GM11168 (cell line): ENCODE data around the gene PRDX3.

ENCODE experiments used
- in situ Hi-C: fragments of 300-500 bp; cut with MboI; formaldehyde crosslinking; loops from one replicate; pipeline ENCODE4 v1.12.0; 2022; ENCODE audit warnings: low sequenced_read_pairs; ENCODE audit not compliant: unreplicated experiment

The PRDX3 gene

DNA sequence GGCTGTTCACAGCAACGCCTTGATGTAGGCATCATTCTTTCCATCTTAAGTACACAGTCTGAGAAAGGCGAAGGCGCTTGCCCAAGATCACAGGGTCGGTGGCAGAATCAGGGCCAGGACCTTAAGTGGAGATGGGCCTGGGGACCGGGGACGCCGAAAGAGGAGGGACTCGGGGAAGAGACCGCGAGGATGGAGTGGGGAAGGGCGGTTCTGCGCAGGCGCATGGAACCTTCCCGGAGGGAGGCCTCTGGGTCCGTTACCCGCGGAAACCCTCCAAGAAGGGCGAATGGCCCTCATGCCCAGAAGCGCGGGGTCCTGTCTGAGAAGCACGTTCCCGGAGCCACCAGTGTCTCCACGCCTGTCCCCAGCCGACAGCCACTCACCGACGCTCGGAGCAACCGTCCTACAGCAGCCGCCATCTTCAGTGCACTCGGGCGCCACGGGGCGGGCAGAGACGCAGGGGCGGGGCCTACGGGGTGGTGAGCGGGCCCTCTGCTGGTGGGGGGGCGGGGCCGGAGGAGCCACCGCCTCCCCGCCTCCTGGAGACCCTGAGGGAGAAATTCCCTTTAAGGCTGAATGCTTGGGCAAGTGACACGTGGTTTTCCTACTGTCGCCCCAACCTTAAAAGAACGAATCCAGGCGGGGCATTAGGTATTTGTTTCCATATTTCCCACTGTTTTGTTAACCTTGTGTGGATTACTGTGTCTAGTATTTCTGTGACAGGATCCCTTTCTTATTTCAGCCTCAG, at the start of gene PRDX3:
Gene PRDX3, minus strand, starts transcription at position 441 of the 748 bp plus-strand sequence. Its CDS starts 22 bp downstream, at position 419.
- in situ Hi-C loops, result no loop called here

- in situ Hi-C loops, result no loop called here
These were observed 49.2 kb upstream of the PRDX3 start for GRCh38 chr10:119227825-119228224.

DNA sequence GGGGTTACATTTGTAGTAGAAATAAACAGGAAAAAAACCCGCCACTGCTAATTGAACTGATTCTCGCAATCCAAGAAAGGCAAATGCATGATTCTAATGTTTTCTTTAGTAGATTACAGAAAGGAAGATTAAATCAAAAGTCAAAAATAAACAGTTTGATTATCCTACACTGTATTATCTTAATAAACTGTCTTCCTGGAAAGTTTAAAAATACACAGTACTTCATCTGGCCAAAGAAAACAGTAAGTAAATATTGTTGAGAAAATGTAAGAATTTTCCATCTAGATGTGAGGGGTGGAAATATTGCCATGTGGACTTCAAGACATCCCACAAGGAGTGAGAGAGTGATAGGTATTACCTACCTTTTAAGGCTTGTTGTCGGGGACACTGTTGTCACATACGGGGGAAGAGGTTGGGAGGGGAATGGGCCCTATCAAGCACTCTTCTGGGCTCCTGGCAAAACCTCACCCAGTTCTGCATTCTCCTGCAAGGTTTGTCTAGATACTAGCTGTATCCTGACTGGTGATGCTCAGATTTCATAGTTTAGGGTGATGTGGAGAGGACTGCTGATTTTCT, 46.6 kb upstream of the PRDX3 start:
- in situ Hi-C loops, result no loop called here

- in situ Hi-C loops, result no loop called here
These were observed 44.4 kb upstream of the PRDX3 start for GRCh38 chr10:119222966-119223386.

DNA sequence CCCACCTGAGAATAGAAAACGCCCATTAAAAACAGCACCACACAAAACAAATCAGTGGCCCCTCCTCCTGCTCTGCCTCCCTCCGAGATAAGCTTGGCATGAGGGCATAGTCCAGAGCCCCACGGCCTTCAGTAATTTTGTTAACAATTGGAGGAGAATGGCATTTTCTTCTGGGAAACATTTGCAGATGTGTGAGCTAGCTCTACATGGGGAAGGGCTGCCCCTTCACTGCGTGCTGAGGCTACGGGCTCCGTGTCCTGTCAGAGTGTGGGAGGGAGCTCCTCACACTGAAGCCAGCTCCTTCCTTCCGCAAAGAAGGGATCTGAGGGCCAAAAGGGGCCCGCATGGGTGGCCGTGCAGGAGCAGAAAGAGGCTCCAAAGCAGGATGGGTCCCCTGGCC, 43.9 kb upstream of the PRDX3 start:
- in situ Hi-C loops, result no loop called here

DNA sequence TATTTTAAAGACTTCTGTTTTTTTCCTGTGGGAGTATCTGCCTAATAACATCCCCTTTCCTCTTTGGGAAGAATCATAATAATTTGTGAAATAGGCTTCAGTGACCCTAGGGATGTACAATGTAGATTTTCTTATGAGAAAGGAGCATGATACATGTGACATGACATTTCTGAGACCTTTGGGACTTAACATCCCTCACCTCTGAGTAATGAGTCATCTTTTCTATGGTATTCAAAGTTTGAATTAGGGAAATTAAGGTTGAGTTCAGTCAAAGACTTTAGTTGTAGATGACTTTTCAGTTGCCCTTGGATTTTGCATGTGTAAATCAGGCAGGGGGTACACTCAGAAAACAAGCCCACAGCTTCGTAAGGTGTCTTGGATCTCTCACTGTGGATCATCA, 43.1 kb upstream of the PRDX3 start:
- in situ Hi-C loops, result no loop called here

GRCh38 chr10:119221201-119221600, 42.6 kb upstream of the PRDX3 start:
- in situ Hi-C loops, result no loop called here

DNA sequence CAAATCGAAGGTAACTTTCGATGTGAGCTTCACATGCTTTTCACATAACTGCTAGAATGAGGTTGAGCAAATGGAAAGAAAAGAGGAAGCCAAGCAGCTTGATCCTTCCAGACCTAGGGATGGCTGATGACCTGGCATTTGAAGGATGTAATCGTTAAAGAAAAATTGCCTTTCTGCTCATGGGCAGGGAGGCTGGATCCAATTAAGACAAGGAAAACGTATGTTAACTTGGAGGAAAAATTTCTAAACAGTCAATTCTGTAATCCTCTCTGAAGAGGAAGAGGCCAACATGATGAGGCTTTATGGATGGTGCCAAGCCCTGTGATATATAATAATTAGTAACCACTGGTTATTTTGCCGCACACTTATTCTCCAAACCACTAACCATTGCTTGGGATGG, 41.3 kb upstream of the PRDX3 start:
- in situ Hi-C loops, result no loop called here

DNA sequence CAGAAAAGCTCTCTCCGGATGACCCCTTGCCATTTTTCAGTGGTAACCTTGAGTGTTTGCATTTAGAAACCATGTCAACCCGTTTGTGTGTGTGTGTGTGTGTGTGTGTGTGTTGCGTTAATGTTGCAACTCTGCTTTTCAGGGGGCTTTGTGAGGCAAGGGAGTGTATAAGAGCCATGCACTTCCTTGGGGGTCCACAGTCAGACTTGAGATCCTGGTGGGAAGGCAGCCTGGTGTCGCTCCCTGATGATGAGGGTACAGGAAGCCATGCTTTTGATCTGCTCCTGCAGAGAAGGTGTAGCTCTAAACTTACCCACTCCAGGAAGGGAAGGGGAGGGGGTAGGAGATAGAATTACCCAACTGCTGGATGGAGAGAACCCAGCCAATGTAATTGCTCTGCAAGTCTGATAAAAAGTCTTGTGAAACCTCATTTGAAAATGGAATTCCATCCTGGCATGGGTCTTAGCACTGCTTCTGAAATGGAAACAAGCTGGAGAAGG, 39.4 kb upstream of the PRDX3 start:
- in situ Hi-C loops, result no loop called here

GRCh38 chr10:119217401-119217800, 38.8 kb upstream of the PRDX3 start:
- in situ Hi-C loops, result no loop called here

GRCh38 chr10:119216127-119216526, 37.5 kb upstream of the PRDX3 start:
- in situ Hi-C loops, result no loop called here

GRCh38 chr10:119215371-119215770, 36.8 kb upstream of the PRDX3 start:
- in situ Hi-C loops, result no loop called here

- in situ Hi-C loops, result no loop called here
These were observed 33.2 kb upstream of the PRDX3 start for GRCh38 chr10:119211625-119212441.

DNA sequence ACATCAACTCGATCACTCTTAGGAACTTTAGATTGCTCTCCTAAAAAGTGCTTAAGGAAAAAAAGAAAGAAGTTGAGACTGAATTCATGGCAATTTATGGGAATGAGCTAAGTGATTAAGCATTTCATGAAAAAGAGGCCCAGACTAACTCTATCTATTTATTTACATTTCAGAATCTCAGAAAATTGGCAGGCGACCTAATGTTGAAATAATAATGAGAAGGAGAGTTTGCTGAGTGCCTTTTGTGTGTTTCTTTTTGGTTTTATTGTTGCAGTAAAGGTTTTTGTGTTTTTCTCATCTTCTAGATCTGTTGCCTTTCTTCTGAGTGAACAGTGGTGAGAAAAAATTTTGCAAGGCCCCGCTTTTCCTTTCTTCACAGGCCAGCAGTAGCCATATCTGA, 32.6 kb upstream of the PRDX3 start:
- in situ Hi-C loops, result no loop called here

DNA sequence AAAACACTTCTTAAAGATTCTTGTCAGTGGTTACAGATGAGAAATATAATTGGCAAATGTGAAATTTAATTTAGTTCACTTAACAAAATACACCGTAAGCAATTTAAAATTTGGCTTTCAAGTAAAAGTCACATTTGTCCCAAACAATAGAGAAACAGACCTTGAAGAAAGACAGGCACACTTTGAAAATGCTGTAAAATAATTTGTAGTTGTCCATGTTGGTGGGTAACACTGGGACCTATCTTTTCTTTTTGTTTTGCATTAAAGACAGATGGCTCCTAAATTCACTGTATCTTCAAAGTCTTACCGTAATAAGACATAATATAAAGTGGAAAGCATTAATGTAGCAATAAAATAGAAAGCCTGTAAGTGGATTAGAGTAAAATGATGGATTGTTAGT, 32.0 kb upstream of the PRDX3 start:
- in situ Hi-C loops, result no loop called here

DNA sequence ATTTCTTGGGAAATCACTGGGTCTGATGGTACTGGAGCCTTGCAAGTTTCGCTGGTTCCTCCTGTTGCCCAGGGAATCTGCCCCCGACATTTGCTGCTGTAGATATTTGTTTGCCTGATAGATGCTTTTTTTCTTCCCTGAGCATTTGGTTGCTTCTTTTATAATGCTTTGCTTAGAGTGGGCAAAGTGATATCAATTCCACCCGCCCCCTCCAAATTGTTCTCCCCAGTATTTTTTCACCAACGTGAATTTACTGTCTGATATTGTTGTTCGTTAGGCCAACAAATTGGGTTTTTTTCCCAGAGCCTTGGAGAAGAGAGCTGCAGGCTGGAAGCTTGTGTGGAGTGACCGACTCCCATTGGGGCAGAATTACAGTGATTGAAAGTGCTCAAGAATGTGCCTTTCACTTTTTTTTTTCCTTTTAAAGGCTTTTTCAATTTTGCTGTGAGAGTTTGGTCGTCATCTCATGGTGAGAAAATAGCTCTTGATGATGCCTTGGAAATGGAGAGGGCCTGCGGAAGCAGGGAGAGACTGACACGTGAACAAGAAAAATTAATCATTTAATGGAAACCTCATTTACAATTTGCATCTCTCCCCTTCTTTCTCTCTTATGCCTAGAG, 31.2 kb upstream of the PRDX3 start:
- in situ Hi-C loops, result no loop called here

- in situ Hi-C loops, result no loop called here
These were observed 30.6 kb upstream of the PRDX3 start for GRCh38 chr10:119209035-119209735.

- in situ Hi-C loops, result no loop called here
These were observed 29.9 kb upstream of the PRDX3 start for GRCh38 chr10:119208553-119208940.

GRCh38 chr10:119207713-119208552, 29.3 kb upstream of the PRDX3 start:
- in situ Hi-C loops, result no loop called here
